Measurements from ENCODE around the gene CAVIN2. TPM values are rescaled to one million over a fixed set of nuclear protein-coding genes. Genes with fewer than 3 reads are reported as not detected.

The CAVIN2 gene
- total and polyA plus RNA-seq, 2 experiments from 2014 or later: 2.0 to 4.8 TPM

DNA sequence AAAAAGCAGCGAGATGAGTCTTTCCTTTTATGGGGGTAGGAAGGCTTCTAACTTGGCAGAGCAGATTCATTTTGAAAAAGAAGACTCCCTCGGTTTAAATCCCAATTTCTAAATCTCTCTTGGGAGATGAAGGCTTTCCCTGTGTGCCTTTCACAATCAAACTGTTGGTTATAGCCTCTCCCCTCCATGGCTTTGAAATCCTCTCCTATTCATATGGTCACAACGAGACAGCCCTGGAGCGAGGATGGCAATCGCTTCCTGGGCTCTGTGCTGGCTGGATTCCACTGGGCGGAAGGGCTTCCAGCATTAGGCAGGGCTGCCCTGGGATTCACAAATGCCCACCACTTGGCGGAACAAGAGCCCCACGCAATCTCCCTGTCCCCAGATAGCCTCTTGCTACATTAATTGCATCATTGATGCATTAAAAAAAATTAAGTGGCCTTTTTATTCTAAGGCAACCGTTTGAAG, 1.6 kb downstream of the CAVIN2 start:
- no peaks in the 10 kb centered on the region for H3K9me2 ChIP-seq (replicated peaks; ENCODE audit: insufficient read depth)
- no peaks in the 10 kb centered on the region for H4K20me1 ChIP-seq (ENCODE audit: insufficient read depth, poor library complexity, severe bottlenecking)
- no peaks in the 10 kb centered on the region for H3K36me3 ChIP-seq (replicated peaks; ENCODE audit: insufficient read depth, low read depth)
- TF ChIP-seq EZH2phosphoT487 (IDR thresholded peaks at IDR 0.05; ENCODE audit: low read depth, severe bottlenecking, unreplicated experiment) (no peak), EZH2 (IDR thresholded peaks at IDR 0.05; ENCODE audit: borderline replicate concordance) (no peak)
- TF ChIP-seq, protein P1, sequence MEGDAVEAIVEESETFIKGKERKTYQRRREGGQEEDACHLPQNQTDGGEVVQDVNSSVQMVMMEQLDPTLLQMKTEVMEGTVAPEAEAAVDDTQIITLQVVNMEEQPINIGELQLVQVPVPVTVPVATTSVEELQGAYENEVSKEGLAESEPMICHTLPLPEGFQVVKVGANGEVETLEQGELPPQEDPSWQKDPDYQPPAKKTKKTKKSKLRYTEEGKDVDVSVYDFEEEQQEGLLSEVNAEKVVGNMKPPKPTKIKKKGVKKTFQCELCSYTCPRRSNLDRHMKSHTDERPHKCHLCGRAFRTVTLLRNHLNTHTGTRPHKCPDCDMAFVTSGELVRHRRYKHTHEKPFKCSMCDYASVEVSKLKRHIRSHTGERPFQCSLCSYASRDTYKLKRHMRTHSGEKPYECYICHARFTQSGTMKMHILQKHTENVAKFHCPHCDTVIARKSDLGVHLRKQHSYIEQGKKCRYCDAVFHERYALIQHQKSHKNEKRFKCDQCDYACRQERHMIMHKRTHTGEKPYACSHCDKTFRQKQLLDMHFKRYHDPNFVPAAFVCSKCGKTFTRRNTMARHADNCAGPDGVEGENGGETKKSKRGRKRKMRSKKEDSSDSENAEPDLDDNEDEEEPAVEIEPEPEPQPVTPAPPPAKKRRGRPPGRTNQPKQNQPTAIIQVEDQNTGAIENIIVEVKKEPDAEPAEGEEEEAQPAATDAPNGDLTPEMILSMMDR (IDR thresholded peaks at IDR 0.05; ENCODE audit: poor library complexity): no peak
- H3K4me2 ChIP-seq: peak overlapping the region; percentile 15
- H3K9me3 ChIP-seq (ENCODE audit: low read depth): no peaks in the 10 kb centered on the region
- no peak overlapping the region for H2AFZ ChIP-seq
- H3K79me2 ChIP-seq: no peaks in the 10 kb centered on the region
- no peak overlapping the region for H3K27ac ChIP-seq
- H3K27me3 ChIP-seq: no peaks in the 10 kb centered on the region
- no peak for DNase-seq (ENCODE audit: low spot score)
- WGBS (ENCODE audit: low lambda C conversion rate, missing lambda C conversion rate): 68% methylated on average over 9 of the region's 9 CpGs
- peaks cover 4% of the 10 kb centered on the region for H3K4me1 ChIP-seq (ENCODE audit: insufficient read depth)
- no peak overlapping the region for H3K4me3 ChIP-seq

DNA sequence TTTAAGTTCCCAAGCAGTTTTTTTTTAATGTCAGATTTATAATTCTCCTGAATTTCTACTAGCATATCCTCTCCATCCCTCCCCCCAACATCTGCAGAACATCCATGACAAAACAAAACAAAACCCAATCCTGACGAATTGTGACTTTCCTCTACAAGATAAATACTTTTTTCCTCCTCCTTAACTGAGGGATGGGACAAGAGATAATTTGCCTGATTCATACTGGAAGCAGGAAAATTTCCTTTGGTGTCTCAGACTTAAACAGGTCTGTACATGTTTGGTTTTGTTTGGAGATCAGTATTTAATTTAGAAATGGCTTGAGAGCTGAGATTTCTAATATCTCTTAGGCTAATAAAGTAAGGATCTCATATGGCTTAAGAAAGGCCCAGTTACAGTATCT, 2.2 kb downstream of the CAVIN2 start:
- H3K79me2 ChIP-seq: no peaks in the 10 kb centered on the region
- no peaks in the 10 kb centered on the region for H3K9me2 ChIP-seq (replicated peaks; ENCODE audit: insufficient read depth)
- no peak overlapping the region for H2AFZ ChIP-seq
- H3K9me3 ChIP-seq (ENCODE audit: low read depth): no peaks in the 10 kb centered on the region
- H3K4me3 ChIP-seq: no peak overlapping the region
- no peaks in the 10 kb centered on the region for H3K36me3 ChIP-seq (replicated peaks; ENCODE audit: insufficient read depth, low read depth)
- TF ChIP-seq EZH2 (IDR thresholded peaks at IDR 0.05; ENCODE audit: borderline replicate concordance): no peak
- no peak for TF ChIP-seq EZH2phosphoT487 (IDR thresholded peaks at IDR 0.05; ENCODE audit: low read depth, severe bottlenecking, unreplicated experiment)
- TF ChIP-seq, protein P1 (IDR thresholded peaks at IDR 0.05; ENCODE audit: poor library complexity): no peak
- no peak for DNase-seq (ENCODE audit: low spot score)
- peak overlapping the region; percentile 15 for H3K4me2 ChIP-seq
- H4K20me1 ChIP-seq (ENCODE audit: insufficient read depth, poor library complexity, severe bottlenecking): no peaks in the 10 kb centered on the region
- no peaks in the 10 kb centered on the region for H3K27me3 ChIP-seq
- 53% methylated on average over 1 of the region's 1 CpG for WGBS (ENCODE audit: low lambda C conversion rate, missing lambda C conversion rate)
- H3K27ac ChIP-seq: no peak overlapping the region
- H3K4me1 ChIP-seq (ENCODE audit: insufficient read depth): peaks cover 4% of the 10 kb centered on the region

DNA sequence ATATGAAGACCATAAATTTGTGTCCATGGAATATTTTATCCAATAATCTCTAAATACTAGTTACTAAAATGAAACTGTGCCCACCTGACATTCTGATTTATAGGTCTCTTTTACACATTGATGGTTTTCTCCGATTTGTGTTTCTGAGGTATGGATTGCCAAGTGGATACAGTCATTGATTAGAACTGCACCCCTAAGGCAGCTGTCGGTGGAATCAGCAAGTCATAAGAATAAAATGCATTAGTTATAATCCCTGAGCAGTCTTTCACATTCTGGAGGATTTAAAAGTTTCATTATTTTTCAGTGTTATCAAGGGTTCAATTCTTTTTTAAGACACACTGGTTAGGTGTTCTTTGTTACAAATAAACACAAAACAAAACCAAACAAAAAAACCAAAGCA, 6.0 kb downstream of the CAVIN2 start:
- Histone ChIP-seq H3K9me3 (ENCODE audit: low read depth) (no peaks in the 10 kb centered on the region), H3K79me2 (no peaks in the 10 kb centered on the region), H3K27ac (no peak overlapping the region), H3K9me2 (replicated peaks; ENCODE audit: insufficient read depth) (no peaks in the 10 kb centered on the region), H3K36me3 (replicated peaks; ENCODE audit: insufficient read depth, low read depth) (no peaks in the 10 kb centered on the region), H3K27me3 (no peaks in the 10 kb centered on the region), H3K4me3 (no peak overlapping the region), H3K4me2 (no peak overlapping the region), H4K20me1 (ENCODE audit: insufficient read depth, poor library complexity, severe bottlenecking) (no peaks in the 10 kb centered on the region), H3K4me1 (ENCODE audit: insufficient read depth) (no peaks in the 10 kb centered on the region), H2AFZ (no peak overlapping the region)
- DNase-seq (ENCODE audit: low spot score): no peak
- 79% methylated on average over 2 of the region's 2 CpGs for WGBS (ENCODE audit: low lambda C conversion rate, missing lambda C conversion rate)
- TF ChIP-seq EZH2phosphoT487 (IDR thresholded peaks at IDR 0.05; ENCODE audit: low read depth, severe bottlenecking, unreplicated experiment) (no peak), EZH2 (IDR thresholded peaks at IDR 0.05; ENCODE audit: borderline replicate concordance) (no peak)
- TF ChIP-seq, protein P1 (IDR thresholded peaks at IDR 0.05; ENCODE audit: poor library complexity): no peak
